Measurements from ENCODE around the gene PACSIN3. TPM values are rescaled to one million over a fixed set of nuclear protein-coding genes. Genes with fewer than 3 reads are reported as not detected.

The PACSIN3 gene
- total RNA-seq, 1 experiment from 2014 or later, result 32.0 TPM

DNA sequence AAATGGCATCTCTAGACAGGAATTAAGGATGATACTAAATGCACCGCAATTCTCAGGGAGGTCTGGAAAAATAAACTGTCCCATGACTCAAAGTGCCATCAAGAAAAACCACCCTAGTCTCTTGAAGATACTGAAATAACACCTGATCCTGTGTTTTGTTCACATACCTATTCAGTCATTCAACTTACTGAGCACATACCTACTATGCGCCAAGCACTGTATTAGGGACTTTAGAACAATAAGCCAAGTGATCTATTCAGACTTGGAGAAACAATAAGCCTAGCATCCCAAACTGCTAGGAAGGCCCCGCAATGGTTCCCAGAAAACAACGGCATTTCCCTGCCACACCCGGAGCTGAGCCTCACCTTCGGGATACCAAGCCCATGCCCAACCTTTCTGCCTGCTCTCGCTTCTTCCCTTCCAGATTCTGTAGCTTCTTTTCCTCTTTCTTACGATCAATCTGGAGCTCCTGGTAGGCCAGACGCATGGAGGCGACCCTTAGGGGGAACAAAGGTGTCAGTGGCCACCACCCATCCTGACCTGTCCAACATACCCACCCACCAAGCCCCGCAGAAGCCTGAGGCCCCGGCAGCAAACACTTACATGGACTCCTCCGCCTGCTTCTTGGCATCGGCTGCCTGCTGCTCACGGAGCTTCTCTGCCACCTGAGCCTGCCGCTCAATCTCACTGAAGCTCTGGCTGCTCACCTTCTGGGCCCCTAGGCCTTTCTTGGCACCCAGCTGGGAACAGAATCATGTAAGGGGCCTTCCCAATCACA lies 15.0 kb downstream of the PACSIN3 start:
- Histone ChIP-seq H3K36me3 (ENCODE audit: insufficient read depth, low read length, poor library complexity, severe bottlenecking) (peaks cover 91% of the 10 kb centered on the region), H3K4me1 (ENCODE audit: insufficient read depth, low read length, poor library complexity, severe bottlenecking) (peaks cover 11% of the 10 kb centered on the region), H3K9me3 (ENCODE audit: low read depth, low read length, poor library complexity, severe bottlenecking) (no peaks in the 10 kb centered on the region), H3K4me3 (ENCODE audit: low read depth, low read length, poor library complexity, severe bottlenecking) (no peak overlapping the region), H3K27me3 (replicated peaks; ENCODE audit: insufficient read depth, low read depth, low read length, poor library complexity) (no peaks in the 10 kb centered on the region), H3K27ac (ENCODE audit: low read depth, low read length, poor library complexity, severe bottlenecking) (no peak overlapping the region)
- no peak for DNase-seq (ENCODE audit: low spot score)
- no TSS peak for BruUV-seq (replicated peaks)
- ChIA-PET CTCF (interaction anchor here (0.6 kb wide), 2 partner anchors 26 to 429 kb away, joined by 4 to 13 read pairs; no protein-coding TSS in a partner anchor), POLR2A (ENCODE audit: low non-redundant PET) (interaction anchor here (0.6 kb wide), 1 partner anchor 207 kb away, joined by 3 read pairs; no protein-coding TSS in a partner anchor)
- TF ChIP-seq, protein P1, sequence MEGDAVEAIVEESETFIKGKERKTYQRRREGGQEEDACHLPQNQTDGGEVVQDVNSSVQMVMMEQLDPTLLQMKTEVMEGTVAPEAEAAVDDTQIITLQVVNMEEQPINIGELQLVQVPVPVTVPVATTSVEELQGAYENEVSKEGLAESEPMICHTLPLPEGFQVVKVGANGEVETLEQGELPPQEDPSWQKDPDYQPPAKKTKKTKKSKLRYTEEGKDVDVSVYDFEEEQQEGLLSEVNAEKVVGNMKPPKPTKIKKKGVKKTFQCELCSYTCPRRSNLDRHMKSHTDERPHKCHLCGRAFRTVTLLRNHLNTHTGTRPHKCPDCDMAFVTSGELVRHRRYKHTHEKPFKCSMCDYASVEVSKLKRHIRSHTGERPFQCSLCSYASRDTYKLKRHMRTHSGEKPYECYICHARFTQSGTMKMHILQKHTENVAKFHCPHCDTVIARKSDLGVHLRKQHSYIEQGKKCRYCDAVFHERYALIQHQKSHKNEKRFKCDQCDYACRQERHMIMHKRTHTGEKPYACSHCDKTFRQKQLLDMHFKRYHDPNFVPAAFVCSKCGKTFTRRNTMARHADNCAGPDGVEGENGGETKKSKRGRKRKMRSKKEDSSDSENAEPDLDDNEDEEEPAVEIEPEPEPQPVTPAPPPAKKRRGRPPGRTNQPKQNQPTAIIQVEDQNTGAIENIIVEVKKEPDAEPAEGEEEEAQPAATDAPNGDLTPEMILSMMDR (conservative IDR thresholded peaks at IDR 0.05; ENCODE audit: low read depth, low read length), result no peak
- intact Hi-C loops (cut with micrococcal nuclease; ENCODE audit: unreplicated experiment), result no loop called here

DNA sequence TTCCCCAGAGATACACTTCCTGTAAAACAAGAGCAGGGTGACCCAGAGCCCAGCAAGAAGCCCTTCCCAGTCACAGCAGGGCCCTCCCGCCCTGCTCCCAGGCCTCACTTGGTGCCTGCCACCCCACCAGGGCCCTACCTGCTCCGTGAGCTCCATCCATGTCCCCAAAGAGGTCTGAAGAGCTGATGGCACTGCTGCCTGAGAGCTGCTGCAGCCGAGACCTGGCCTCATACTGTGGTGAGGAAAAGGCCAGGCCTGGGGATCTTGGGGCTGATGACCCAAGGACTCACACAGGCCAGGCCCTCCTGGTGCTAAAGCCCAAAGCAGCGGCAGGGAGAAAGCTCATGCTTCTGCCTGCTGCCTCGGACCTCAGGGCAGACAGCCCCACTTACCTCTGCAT lies 19.9 kb downstream of the PACSIN3 start:
- peaks cover 76% of the 10 kb centered on the region for H3K36me3 ChIP-seq (ENCODE audit: insufficient read depth, low read length, poor library complexity, severe bottlenecking)
- H3K9me3 ChIP-seq (ENCODE audit: low read depth, low read length, poor library complexity, severe bottlenecking), result no peaks in the 10 kb centered on the region
- intact Hi-C loops (cut with micrococcal nuclease; ENCODE audit: unreplicated experiment), result no loop called here
- CTCF ChIA-PET, result no interaction called here
- no TSS peak for BruUV-seq (replicated peaks)
- no peaks in the 10 kb centered on the region for H3K27me3 ChIP-seq (replicated peaks; ENCODE audit: insufficient read depth, low read depth, low read length, poor library complexity)
- no peak overlapping the region for H3K27ac ChIP-seq (ENCODE audit: low read depth, low read length, poor library complexity, severe bottlenecking)
- POLR2A ChIA-PET (ENCODE audit: low non-redundant PET), result no interaction called here
- TF ChIP-seq, protein P1 (conservative IDR thresholded peaks at IDR 0.05; ENCODE audit: low read depth, low read length), result no peak
- no peak for TF ChIP-seq EZH2 (IDR thresholded peaks at IDR 0.05; ENCODE audit: borderline replicate concordance, low read depth, low read length, poor library complexity, severe bottlenecking)
- no peaks in the 10 kb centered on the region for H3K4me1 ChIP-seq (ENCODE audit: insufficient read depth, low read length, poor library complexity, severe bottlenecking)
- no peak overlapping the region for H3K4me3 ChIP-seq (ENCODE audit: low read depth, low read length, poor library complexity, severe bottlenecking)
- no peak for DNase-seq (ENCODE audit: low spot score)

GRCh38 chr11:47165253-47165840 lies 20.9 kb downstream of the PACSIN3 start:
- TF ChIP-seq EZH2 (IDR thresholded peaks at IDR 0.05; ENCODE audit: borderline replicate concordance, low read depth, low read length, poor library complexity, severe bottlenecking), result no peak
- TF ChIP-seq, protein P1 (conservative IDR thresholded peaks at IDR 0.05; ENCODE audit: low read depth, low read length), result no peak
- Histone ChIP-seq H3K4me1 (ENCODE audit: insufficient read depth, low read length, poor library complexity, severe bottlenecking) (no peaks in the 10 kb centered on the region), H3K9me3 (ENCODE audit: low read depth, low read length, poor library complexity, severe bottlenecking) (no peaks in the 10 kb centered on the region), H3K27ac (ENCODE audit: low read depth, low read length, poor library complexity, severe bottlenecking) (no peak overlapping the region), H3K4me3 (ENCODE audit: low read depth, low read length, poor library complexity, severe bottlenecking) (no peak overlapping the region), H3K27me3 (replicated peaks; ENCODE audit: insufficient read depth, low read depth, low read length, poor library complexity) (no peaks in the 10 kb centered on the region), H3K36me3 (ENCODE audit: insufficient read depth, low read length, poor library complexity, severe bottlenecking) (peaks cover 67% of the 10 kb centered on the region)
- POLR2A ChIA-PET (ENCODE audit: low non-redundant PET), result no interaction called here
- intact Hi-C loops (cut with micrococcal nuclease; ENCODE audit: unreplicated experiment), result no loop called here
- CTCF ChIA-PET, result interaction anchor here (0.6 kb wide), 1 partner anchor 250 kb away, joined by 3 read pairs; no protein-coding TSS in a partner anchor
- BruUV-seq (replicated peaks), result no TSS peak
- no peak for DNase-seq (ENCODE audit: low spot score)

Data from A673 (cell line).